B cell (primary cell): ENCODE measurements around the gene PTPRM. TPM values are rescaled to one million over a fixed set of nuclear protein-coding genes. Genes with fewer than 3 reads are reported as not detected.

Source experiments
- ATAC-seq: fragments of 200-7000 bp; cut with Tn5 transposase; one replicate; pipeline ENCODE4 v1.10.0; 2021; ENCODE audit warnings: low read depth, mild to moderate bottlenecking, moderate number of reproducible peaks, moderate library complexity
- CTCF ChIA-PET: fragments of 350-600 bp; sonication (Branson Sonifier 250); formaldehyde crosslinking; loops from one replicate; lab custom pipeline; 2021; ENCODE audit warnings: antibody characterized with exemption, inconsistent platforms; lab: Charles Lee
- POLR2A ChIA-PET: fragments of 350-600 bp; sonication (Branson Sonifier 250); formaldehyde crosslinking; loops from one replicate; lab custom pipeline; 2021; ENCODE audit warnings: antibody characterized with exemption; lab: Charles Lee
- DNase-seq: peaks from one replicate; pipeline ENCODE4 v3.0.0; 2013
- H2AFZ ChIP-seq: 2 replicates; pipeline ENCODE4 v1.6.1; 2012; ENCODE audit warnings: mild to moderate bottlenecking, low read depth, low read length; ENCODE audit not compliant: insufficient read depth, poor library complexity, severe bottlenecking
- H3K27ac ChIP-seq, 2 donors: 1 replicate in 1 of 2; 2 replicates in 1 of 2; pipeline ENCODE4 v1.5.1; 2012 to 2013; ENCODE audit warnings: low read length in 2 of 2, mild to moderate bottlenecking in 2 of 2, moderate library complexity in 1 of 2
- H3K27me3 ChIP-seq, 4 experiments: fragments of 200-600 bp in 1 of 4; sonication (generic) in 1 of 4; replicated peaks in 1 of 4; 1 replicate in 2 of 4; 2 replicates in 2 of 4; pipeline versions ENCODE4 v1.6.1 to v1.7.0; 2013 to 2016; ENCODE audit warnings: low read length in 3 of 4, mild to moderate bottlenecking in 2 of 4, mixed read lengths in 1 of 4, moderate library complexity in 1 of 4; ENCODE audit not compliant: insufficient read depth in 4 of 4, control insufficient read depth in 3 of 4; ENCODE audit errors: control extremely low read depth in 1 of 4
- H3K36me3 ChIP-seq, 2 experiments: replicated peaks in 1 of 2; 1 replicate in 1 of 2; 2 replicates in 1 of 2; pipeline versions ENCODE4 v1.6.1 to v1.7.1; 2013; ENCODE audit warnings: low read length in 1 of 2; ENCODE audit not compliant: insufficient read depth in 2 of 2, control insufficient read depth in 1 of 2; ENCODE audit errors: control extremely low read depth in 1 of 2, extremely low read depth in 1 of 2
- H3K4me1 ChIP-seq, 2 donors: fragments of 200-600 bp in 1 of 2; sonication (generic) in 1 of 2; 1 replicate in 1 of 2; 2 replicates in 1 of 2; pipeline versions ENCODE4 v1.5.1 to v1.6.1; 2013 to 2017; ENCODE audit warnings: low read length in 2 of 2; ENCODE audit not compliant: control insufficient read depth in 2 of 2, insufficient read depth in 2 of 2
- H3K4me2 ChIP-seq: replicated peaks from 2 replicates; pipeline ENCODE3; 2012; ENCODE audit warnings: mild to moderate bottlenecking, low read depth, low read length; ENCODE audit not compliant: poor library complexity, severe bottlenecking
- H3K4me3 ChIP-seq, 5 experiments: fragments of 200-600 bp in 1 of 5; sonication (generic) in 1 of 5; 1 replicate in 3 of 5; 2 replicates in 2 of 5; pipeline versions ENCODE4 v1.5.1 to v1.7.0; 2011 to 2016; ENCODE audit warnings: low read length in 4 of 5, mild to moderate bottlenecking in 4 of 5, low read depth in 2 of 5, control low read depth in 1 of 5, moderate library complexity in 1 of 5; ENCODE audit not compliant: insufficient read depth in 1 of 5; ENCODE audit errors: control extremely low read depth in 1 of 5, extremely low read depth in 1 of 5
- H3K79me2 ChIP-seq: fragments of 200-600 bp; sonication (generic); one replicate; pipeline ENCODE4 v1.6.0; 2016; ENCODE audit warnings: low read length; ENCODE audit not compliant: control insufficient read depth, insufficient read depth
- H3K9ac ChIP-seq: fragments of 200-600 bp; sonication (generic); 2 replicates; pipeline ENCODE4 v1.6.1; 2017; ENCODE audit warnings: mild to moderate bottlenecking, low read length, moderate library complexity
- H3K9me3 ChIP-seq, 3 donors: one replicate each; pipeline versions ENCODE4 v1.6.1 to v1.7.1; 2013; ENCODE audit warnings: low read length in 2 of 3; ENCODE audit not compliant: control insufficient read depth in 2 of 3, insufficient read depth in 1 of 3; ENCODE audit errors: control extremely low read depth in 1 of 3
- H4K20me1 ChIP-seq: 2 replicates; pipeline ENCODE4 v1.6.0; 2012; ENCODE audit warnings: mild to moderate bottlenecking, low read length; ENCODE audit not compliant: insufficient read depth, control insufficient read depth, poor library complexity, severe bottlenecking
- H3K27ac Mint-ChIP-seq: one replicate; pipeline ENCODE4 v1.8.0; 2021; ENCODE audit warnings: mixed read lengths
- H3K27me3 Mint-ChIP-seq: one replicate; pipeline ENCODE4 v1.8.0; 2021; ENCODE audit warnings: mixed read lengths
- H3K4me1 Mint-ChIP-seq: one replicate; pipeline ENCODE4 v1.8.0; 2021; ENCODE audit warnings: mixed read lengths
- H3K4me3 Mint-ChIP-seq: one replicate; pipeline ENCODE4 v1.8.0; 2021; ENCODE audit warnings: mixed read lengths
- H3K9me3 Mint-ChIP-seq: one replicate; pipeline ENCODE4 v1.8.0; 2022; ENCODE audit warnings: mixed read lengths; ENCODE audit not compliant: insufficient read depth
- CTCF ChIP-seq: fragments of 200-600 bp; IDR thresholded peaks from one replicate; pipeline ENCODE4 v1.8.0; 2022; ENCODE audit warnings: antibody characterized with exemption, mild to moderate bottlenecking
- EZH2 ChIP-seq: IDR thresholded peaks from 2 replicates; pipeline ENCODE4 v1.6.1; 2012; ENCODE audit warnings: borderline replicate concordance, low read depth, mild to moderate bottlenecking, moderate library complexity, low read length; ENCODE audit not compliant: insufficient read depth, poor library complexity, severe bottlenecking
- WGBS: methylation state at CpG from one replicate; pipeline ENCODE4 v1.1.5; 2013; ENCODE audit warnings: missing lambda C conversion rate; ENCODE audit not compliant: insufficient coverage; 5-methylcytosine and 5-hydroxymethylcytosine counted together
- intact Hi-C: fragments of 100-400 bp; cut with micrococcal nuclease; formaldehyde crosslinking; loops from one replicate; pipeline ENCODE4 v1.10.0; 2022
- polyA plus RNA-seq: library from polyadenylated mRNA; depleted of rRNA; stranded (reverse); fragments of >200 nt; gene quantifications from 2 replicates; pipeline ENCODE4 v1.2.3, GENCODE V29; 2012
- total RNA-seq, 2 donors: library from RNA; stranded (reverse); fragments of 120-200 nt in 1 of 2; gene quantifications; 1 replicate in 1 of 2; 2 replicates in 1 of 2; pipeline versions ENCODE4 v1.2.3 to v1.2.4, GENCODE V29; 2013 to 2022

Gene PTPRM
- total and polyA plus RNA-seq, 2 donors (not counting 1 experiment from before 2014, with no cell fraction given) = 0.20 to 0.89 TPM

DNA sequence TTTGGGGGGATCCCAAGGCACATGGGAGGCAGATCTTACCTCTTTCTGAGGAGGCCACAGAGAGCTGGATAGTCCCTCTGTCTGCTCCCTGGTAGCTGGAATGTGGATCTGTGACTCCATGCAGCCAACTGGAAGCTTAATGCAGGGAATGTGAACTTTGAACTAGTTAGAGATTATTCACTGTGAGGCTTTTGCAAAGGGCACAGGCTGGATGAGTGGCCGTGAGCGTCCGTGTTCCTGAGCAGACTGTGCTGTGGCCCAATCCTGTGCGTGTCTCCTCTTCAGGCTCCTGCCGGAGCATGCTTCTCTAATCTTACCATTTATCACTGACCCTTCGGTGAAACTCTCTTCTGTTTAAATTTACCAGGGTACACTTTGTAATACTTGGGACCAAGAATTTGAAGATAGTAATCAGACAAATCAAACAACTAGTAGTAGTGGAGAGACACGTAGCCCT is 187.6 kb downstream of the PTPRM start:
- no peak overlapping the region for H3K27ac Mint-ChIP-seq
- no peaks in the 10 kb centered on the region for H3K27me3 ChIP-seq
- no peaks in the 10 kb centered on the region for H3K79me2 ChIP-seq
- intact Hi-C loops = no loop called here
- H3K9ac ChIP-seq = no peak overlapping the region
- no peaks in the 10 kb centered on the region for H3K9me3 ChIP-seq
- no peaks in the 10 kb centered on the region for H4K20me1 ChIP-seq
- TF ChIP-seq CTCF (no peak), EZH2 (no peak)
- ChIA-PET POLR2A (no interaction called here), CTCF (no interaction called here)
- no peaks in the 10 kb centered on the region for H3K4me1 ChIP-seq
- H3K4me3 Mint-ChIP-seq = no peak overlapping the region
- no peak overlapping the region for H3K4me2 ChIP-seq
- no peak for DNase-seq
- no peak for ATAC-seq
- no peaks in the 10 kb centered on the region for H3K4me1 Mint-ChIP-seq
- H2AFZ ChIP-seq = no peak overlapping the region
- H3K36me3 ChIP-seq = no peaks in the 10 kb centered on the region
- no peak overlapping the region for H3K27ac ChIP-seq
- WGBS = 100% methylated on average over 5 of the region's 7 CpGs
- H3K9me3 Mint-ChIP-seq = no peaks in the 10 kb centered on the region
- H3K4me3 ChIP-seq = no peak overlapping the region
- no peaks in the 10 kb centered on the region for H3K27me3 Mint-ChIP-seq

- H3K27ac ChIP-seq = no peak overlapping the region
- CTCF ChIA-PET = no interaction called here
- H3K4me2 ChIP-seq = no peak overlapping the region
- intact Hi-C loops = no loop called here
- DNase-seq (no peak), ATAC-seq (no peak)
- Mint-ChIP-seq H3K9me3 (no peaks in the 10 kb centered on the region), H3K27me3 (no peaks in the 10 kb centered on the region), H3K4me3 (no peak overlapping the region), H3K27ac (no peak overlapping the region), H3K4me1 (no peaks in the 10 kb centered on the region)
- H3K9me3 ChIP-seq = no peaks in the 10 kb centered on the region
- H3K36me3 ChIP-seq = no peaks in the 10 kb centered on the region
- no peak for TF ChIP-seq CTCF
- TF ChIP-seq EZH2 = no peak
- no peaks in the 10 kb centered on the region for H3K27me3 ChIP-seq
- H3K4me1 ChIP-seq = no peaks in the 10 kb centered on the region
- no peak overlapping the region for H2AFZ ChIP-seq
- no peaks in the 10 kb centered on the region for H4K20me1 ChIP-seq
- no peaks in the 10 kb centered on the region for H3K79me2 ChIP-seq
- no peak overlapping the region for H3K4me3 ChIP-seq
- H3K9ac ChIP-seq = no peak overlapping the region
- POLR2A ChIA-PET = no interaction called here
- no CpG with 5 or more reads among the region's 4 CpGs for WGBS
Observed at GRCh38 chr18:7755753-7756475, 188.8 kb downstream of the PTPRM start.
